ENCODE measurements around the gene SAMHD1. TPM values are rescaled to one million over a fixed set of nuclear protein-coding genes. Genes with fewer than 3 reads are reported as not detected.

SAMHD1 gene
- polyA plus RNA-seq, 2 of the 4 experiments (the other 2 are of a cell fraction): 9.8 to 11.7 TPM

- ATAC-seq (no peak), FAIRE-seq (no peak), DNase-seq (ENCODE audit: low read depth in 1 of 2, low spot score in 1 of 2) (no peak)
- no peak overlapping the region for H3K27ac ChIP-seq
- ChIA-PET CTCF (interaction anchor here (1.1 to 8.0 kb wide), 4 partner anchors 12 to 248 kb away, joined by 3 to 96 read pairs (median 4); no protein-coding TSS in a partner anchor), POLR2A (no interaction called here)
- TF ChIP-seq RCOR1 (IDR thresholded peaks at IDR 0.05; ENCODE audit: low read depth, low read length) (no peak), CTCF (IDR thresholded peaks at IDR 0.05) (no peak), POLR2AphosphoS2 (conservative IDR thresholded peaks at IDR 0.05; ENCODE audit: low read length) (no peak), HES2 (IDR thresholded peaks at IDR 0.05) (no peak), RARB (CRISPR knock-in tag; IDR thresholded peaks at IDR 0.05) (no peak), NFE2L2 (conservative IDR thresholded peaks at IDR 0.05; ENCODE audit: low read length) (no peak), CEBPB (IDR thresholded peaks at IDR 0.05) (no peak), RAD21 (conservative IDR thresholded peaks at IDR 0.05 in 1 of 2, IDR thresholded peaks at IDR 0.05 in 1 of 2) (no peak), HOXB5 (CRISPR knock-in tag; IDR thresholded peaks at IDR 0.05) (no peak), MAFK (IDR thresholded peaks at IDR 0.05; ENCODE audit: partially characterized antibody) (no peak), HOXA7 (CRISPR knock-in tag; IDR thresholded peaks at IDR 0.05) (no peak), PHF8 (IDR thresholded peaks at IDR 0.05; ENCODE audit: borderline replicate concordance, low read depth) (no peak), TP53 (CRISPR knock-in tag; IDR thresholded peaks at IDR 0.05) (no peak), BCL3 (IDR thresholded peaks at IDR 0.05) (no peak), CHD4 (IDR thresholded peaks at IDR 0.05; ENCODE audit: borderline replicate concordance) (no peak), ZFP36 (IDR thresholded peaks at IDR 0.05; ENCODE audit: borderline replicate concordance, partially characterized antibody) (no peak), CBX8 (IDR thresholded peaks at IDR 0.05) (no peak), JUN (IDR thresholded peaks at IDR 0.05) (no peak), RFX5 (IDR thresholded peaks at IDR 0.05) (no peak)
- H3K4me3 ChIP-seq: no peak overlapping the region
- no peaks in the 10 kb centered on the region for H3K9me3 ChIP-seq
- WGBS (ENCODE audit: missing lambda C conversion rate): 87% methylated on average over 6 of the region's 6 CpGs
- peaks cover 52% of the 10 kb centered on the region for H3K4me1 ChIP-seq
- H3K4me2 ChIP-seq: no peak overlapping the region
These were observed 91.7 kb downstream of the SAMHD1 start for GRCh38 chr20:36859700-36860330.

- ATAC-seq (no peak), FAIRE-seq (no peak), DNase-seq (ENCODE audit: low read depth in 1 of 2, low spot score in 1 of 2) (no peak)
- CTCF ChIA-PET: interaction anchor here (0.9 to 8.0 kb wide), 3 partner anchors 8 to 85 kb away, joined by 4 to 96 read pairs (median 4); partner anchors contain the start of gene DSN1
- Histone ChIP-seq H3K4me3 (no peak overlapping the region), H3K4me1 (peaks cover 54% of the 10 kb centered on the region), H3K27ac (no peak overlapping the region), H3K4me2 (no peak overlapping the region), H3K9me3 (no peaks in the 10 kb centered on the region)
- TF ChIP-seq CBX2 (IDR thresholded peaks at IDR 0.05; ENCODE audit: borderline replicate concordance, low read depth) (no peak), EHMT2 (IDR thresholded peaks at IDR 0.05; ENCODE audit: low read depth) (no peak), TFCP2L1 (CRISPR knock-in tag; IDR thresholded peaks at IDR 0.05) (no peak), ZFP36 (IDR thresholded peaks at IDR 0.05; ENCODE audit: borderline replicate concordance, partially characterized antibody) (no peak), USF2 (IDR thresholded peaks at IDR 0.05) (no peak), GATA3 (IDR thresholded peaks at IDR 0.05; ENCODE audit: borderline replicate concordance) (no peak), RCOR1 (IDR thresholded peaks at IDR 0.05; ENCODE audit: low read depth, low read length) (no peak), KDM1A (IDR thresholded peaks at IDR 0.05; ENCODE audit: low read depth) (no peak), SMC3 (IDR thresholded peaks at IDR 0.05) (no peak), RFX5 (IDR thresholded peaks at IDR 0.05) (no peak), NFE2L2 (conservative IDR thresholded peaks at IDR 0.05; ENCODE audit: low read length) (no peak), EHF (CRISPR knock-in tag; IDR thresholded peaks at IDR 0.05) (no peak), REST (IDR thresholded peaks at IDR 0.05) (no peak), HOXA7 (CRISPR knock-in tag; IDR thresholded peaks at IDR 0.05) (no peak), RNF2 (IDR thresholded peaks at IDR 0.05; ENCODE audit: borderline replicate concordance, low read depth) (no peak), MAX (IDR thresholded peaks at IDR 0.05) (no peak)
- 83% methylated on average over 4 of the region's 4 CpGs for WGBS (ENCODE audit: missing lambda C conversion rate)
- POLR2A ChIA-PET: interaction anchor here (0.6 kb wide), 1 partner anchor 9 kb away, joined by 3 read pairs; no protein-coding TSS in a partner anchor
These were observed 92.3 kb downstream of the SAMHD1 start for GRCh38 chr20:36859282-36859555.

Data from A549 (cell line).